Urothelium cell line (cell line): Measurements from ENCODE around the gene MCC.

ENCODE experiments used
- DNase-seq: peaks from one replicate; pipeline ENCODE4 v3.0.0; 2011; ENCODE audit warnings: low spot score, mixed read lengths
- FAIRE-seq: peaks from 2 replicates; lab custom pipeline; 2011; peaks lifted over from hg19 to GRCh38; lab: Jason Lieb, UNC

Gene MCC

DNA sequence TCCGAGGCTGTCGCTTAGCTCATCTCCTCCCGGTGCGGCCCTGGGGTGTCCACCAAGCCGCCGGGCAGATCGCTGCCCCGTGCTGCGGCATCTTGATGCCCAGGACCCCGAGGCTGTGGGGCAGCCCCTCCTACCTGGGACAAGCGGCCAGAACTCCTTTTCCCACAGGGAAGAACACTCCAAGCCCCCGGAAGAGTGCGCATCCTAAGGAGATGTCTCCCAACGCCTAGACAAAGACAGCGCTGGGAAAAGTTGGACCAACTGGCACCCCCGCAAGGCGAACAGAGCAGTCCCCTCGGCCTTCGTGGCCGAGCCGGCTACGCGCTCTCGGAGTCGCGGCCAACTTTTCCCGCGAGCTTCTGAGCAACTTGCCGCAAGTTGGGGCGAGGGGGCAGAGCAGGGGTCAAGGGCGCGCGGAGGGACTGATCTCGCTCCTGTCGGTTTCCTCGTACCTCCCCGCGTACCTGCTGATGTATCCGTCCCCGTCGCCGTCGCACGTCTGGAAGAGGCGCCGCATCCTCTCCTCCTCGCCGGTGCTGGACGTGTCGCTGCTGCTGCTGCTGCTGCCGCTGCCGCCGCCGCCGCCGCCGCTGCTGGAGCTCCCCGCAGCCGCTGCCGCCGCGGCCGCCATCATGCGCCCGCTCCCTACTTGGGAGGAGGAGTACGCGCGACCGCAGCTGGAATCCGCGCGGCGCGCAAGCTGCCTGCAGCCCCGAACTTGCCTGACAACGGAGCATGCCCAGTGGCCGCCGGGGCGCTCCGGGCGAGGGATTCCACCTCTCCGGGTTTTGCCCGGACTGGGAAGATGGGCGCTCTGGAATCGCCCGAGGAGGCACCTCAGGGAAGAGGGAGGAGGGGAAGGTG lies at the start of gene MCC:
TSS of gene MCC (minus strand) at position 673 of the 864 bp plus-strand sequence.
- peak; percentile 84 for DNase-seq
- peak; percentile 82 for FAIRE-seq

DNA sequence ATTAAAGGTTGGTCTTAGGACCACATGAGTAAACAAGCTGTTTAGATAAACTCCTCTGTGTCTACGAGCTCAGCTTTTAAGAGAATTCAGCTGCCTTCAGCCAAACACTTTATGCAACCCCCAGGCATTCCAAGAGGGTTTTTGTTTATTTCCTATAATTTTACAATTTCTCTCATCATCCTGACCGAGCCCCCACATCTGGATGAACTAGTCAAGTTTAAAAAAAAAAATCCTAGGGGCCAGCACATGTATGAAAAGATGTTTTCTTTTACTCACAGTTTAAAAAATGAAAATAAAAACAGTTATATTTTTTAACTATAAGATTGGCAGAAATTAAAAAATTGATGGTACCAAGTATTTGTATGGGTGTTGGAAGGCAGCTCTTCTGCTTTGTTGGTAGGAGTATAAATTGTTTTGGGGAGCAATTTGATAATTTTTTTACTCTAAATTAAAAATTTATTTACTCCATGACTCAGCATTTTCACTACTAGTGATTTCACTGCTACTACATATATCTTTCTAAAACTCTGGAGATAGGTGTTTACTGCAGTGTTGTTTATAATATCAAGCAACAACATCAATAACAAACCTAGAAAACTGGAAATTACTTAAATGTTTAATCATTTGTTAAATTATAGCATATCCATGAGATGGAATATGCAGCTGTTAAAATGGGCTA lies 43.4 kb upstream of the MCC start:
- no peak for FAIRE-seq
- no peak for DNase-seq

DNA sequence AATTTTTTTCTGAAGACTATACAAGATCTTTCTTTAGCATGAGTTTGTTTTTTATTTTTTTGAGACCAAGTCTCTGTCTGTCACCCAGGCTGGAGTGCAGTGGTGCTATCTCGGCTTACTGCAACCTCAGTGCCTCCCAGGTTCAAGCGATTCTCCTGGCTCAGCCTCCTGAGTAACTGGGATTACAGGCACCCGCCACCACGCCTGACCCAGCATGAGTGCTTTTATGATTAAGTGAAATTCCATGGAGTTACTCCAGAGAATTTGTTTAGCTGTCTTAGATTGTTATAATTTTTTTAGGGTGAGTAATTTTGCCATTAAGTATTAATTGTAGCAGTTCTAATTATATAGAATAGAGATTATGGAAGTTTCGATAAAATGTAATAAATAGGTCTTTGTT lies 39.5 kb upstream of the MCC start:
- FAIRE-seq (no peak), DNase-seq (no peak)

- FAIRE-seq (no peak), DNase-seq (no peak)
These were observed 38.2 kb upstream of the MCC start for GRCh38 chr5:113526421-113526820.

- FAIRE-seq (no peak), DNase-seq (no peak)
These were observed 36.7 kb upstream of the MCC start for GRCh38 chr5:113524927-113525326.

DNA sequence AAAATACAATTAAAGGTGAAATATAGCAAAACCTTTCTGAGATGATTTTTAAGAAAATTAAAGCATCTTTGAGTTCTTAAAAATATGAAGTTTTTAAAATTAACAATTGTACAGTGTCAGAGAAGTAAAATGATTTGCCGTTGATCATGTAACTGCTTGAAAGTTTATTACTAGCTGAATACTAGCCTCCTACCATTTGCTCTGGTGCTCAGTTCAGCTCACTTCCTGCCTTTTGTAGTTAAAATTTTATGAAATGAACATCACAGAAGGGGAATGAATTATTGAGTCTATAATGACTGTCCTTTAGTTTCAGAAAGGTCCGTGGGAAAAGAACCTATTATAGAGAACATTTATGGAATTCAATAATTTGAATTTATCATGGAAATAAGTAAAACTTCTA lies 34.9 kb upstream of the MCC start:
- DNase-seq = no peak
- FAIRE-seq = no peak

- no peak for FAIRE-seq
- no peak for DNase-seq
These were observed 32.6 kb upstream of the MCC start for GRCh38 chr5:113520899-113521298.

DNA sequence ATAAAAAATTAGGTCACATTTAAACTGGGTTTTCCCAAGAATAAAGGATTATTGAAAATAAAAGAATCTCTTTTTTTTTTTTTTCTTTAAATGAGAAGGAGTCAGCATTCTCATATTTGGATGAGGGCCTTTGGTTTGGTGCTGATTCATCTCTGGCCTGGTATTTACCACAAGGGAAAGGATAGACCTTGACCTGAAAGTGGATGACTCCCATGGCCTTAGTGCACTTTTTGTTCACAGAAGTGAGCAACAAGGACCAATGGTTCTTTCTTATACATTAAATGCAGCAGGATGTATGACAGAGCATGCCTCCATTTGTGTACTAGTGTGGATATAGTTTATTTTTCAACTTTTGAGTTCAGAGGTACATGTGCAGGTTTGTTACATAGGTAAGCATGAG lies 32.2 kb upstream of the MCC start:
- DNase-seq (no peak), FAIRE-seq (no peak)

- no peak for DNase-seq
- FAIRE-seq = no peak
These were observed 31.2 kb upstream of the MCC start for GRCh38 chr5:113519412-113519811.

- no peak for DNase-seq
- FAIRE-seq = no peak
These were observed 30.6 kb upstream of the MCC start for GRCh38 chr5:113518884-113519283.

DNA sequence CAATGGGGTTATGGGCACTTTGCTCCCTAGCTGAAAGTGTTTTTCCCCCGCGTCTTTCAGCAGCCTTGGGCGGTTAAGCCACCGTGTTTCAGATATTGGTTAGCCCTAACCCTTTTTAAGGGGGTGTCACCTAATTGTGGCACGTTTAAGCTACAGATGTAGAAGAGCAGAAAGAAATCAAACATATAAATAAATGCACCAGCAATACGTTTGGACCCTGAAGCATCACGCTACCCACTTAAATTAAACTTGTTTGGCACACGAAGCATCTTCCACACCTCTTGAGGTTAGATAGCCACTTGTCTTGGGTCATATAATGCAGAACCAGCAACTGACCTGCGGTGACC lies 26.0 kb upstream of the MCC start:
- FAIRE-seq = no peak
- no peak for DNase-seq

- FAIRE-seq = peak; percentile 79
These were observed 25.4 kb upstream of the MCC start, which contains the start of gene YTHDC2 for GRCh38 chr5:113513384-113514288. Gene YTHDC2, plus strand, starts transcription at chr5:113513694. Its CDS starts 202 bp downstream, at chr5:113513896.

DNA sequence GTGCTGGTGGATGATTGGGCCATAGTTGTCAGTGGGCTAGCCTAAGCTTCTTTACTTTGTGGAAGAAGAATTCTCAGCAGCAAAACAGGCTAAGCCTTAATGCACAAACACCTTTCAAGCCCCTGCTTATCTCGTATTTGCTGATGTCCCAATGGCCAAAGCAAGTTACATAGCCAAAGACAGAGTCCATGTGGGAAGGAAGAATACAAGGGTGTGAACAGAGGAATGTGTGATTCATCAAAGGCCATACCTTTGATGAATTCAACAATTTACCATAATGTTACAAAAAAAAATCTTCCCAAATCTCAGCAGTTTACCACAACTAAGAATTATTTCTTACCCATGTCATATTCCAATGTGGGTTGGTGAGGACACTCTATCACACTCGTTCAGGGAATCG lies 24.1 kb upstream of the MCC start:
- DNase-seq (no peak), FAIRE-seq (no peak)

More at GRCh38 chr5:113513384-113514288, 25.4 kb upstream of the MCC start, which contains the start of gene YTHDC2:
- peak; percentile 89 for DNase-seq

DNA sequence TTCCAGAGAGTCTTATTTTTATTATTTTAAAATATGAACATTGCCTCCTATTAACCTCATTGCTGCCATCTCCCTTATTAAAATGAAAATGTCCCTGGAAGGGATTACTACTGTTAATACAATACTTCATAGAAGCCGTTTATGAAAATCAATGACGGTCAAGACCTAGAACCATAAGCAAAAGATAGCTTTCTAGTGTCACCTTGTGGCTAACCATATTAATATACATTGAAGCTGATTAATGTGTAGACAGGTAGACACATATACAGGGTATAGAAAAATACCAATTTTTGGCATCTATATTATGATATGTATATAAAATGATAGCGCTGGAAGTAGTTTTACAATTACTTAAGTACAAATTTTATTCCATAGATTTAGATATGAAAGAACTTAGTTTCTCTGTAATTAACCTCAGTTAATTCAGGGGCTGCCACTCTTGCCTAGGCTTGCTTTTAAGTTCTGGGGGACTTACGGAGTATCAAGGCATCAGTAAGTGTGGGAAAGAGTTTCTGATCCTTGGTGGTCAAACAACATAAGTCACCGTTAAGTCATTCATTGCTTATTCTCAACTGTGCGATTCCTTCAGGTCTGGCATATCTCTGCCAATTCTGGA lies 22.7 kb upstream of the MCC start:
- FAIRE-seq (no peak), DNase-seq (no peak)

- DNase-seq = no peak
- FAIRE-seq = no peak
These were observed 20.5 kb upstream of the MCC start for GRCh38 chr5:113508756-113509155.

GRCh38 chr5:113507601-113508000 lies 19.3 kb upstream of the MCC start:
- DNase-seq = no peak
- no peak for FAIRE-seq

- DNase-seq (no peak), FAIRE-seq (no peak)
These were observed 16.9 kb upstream of the MCC start for GRCh38 chr5:113505181-113505580.

GRCh38 chr5:113503146-113503545 lies 14.9 kb upstream of the MCC start:
- DNase-seq (no peak), FAIRE-seq (no peak)

DNA sequence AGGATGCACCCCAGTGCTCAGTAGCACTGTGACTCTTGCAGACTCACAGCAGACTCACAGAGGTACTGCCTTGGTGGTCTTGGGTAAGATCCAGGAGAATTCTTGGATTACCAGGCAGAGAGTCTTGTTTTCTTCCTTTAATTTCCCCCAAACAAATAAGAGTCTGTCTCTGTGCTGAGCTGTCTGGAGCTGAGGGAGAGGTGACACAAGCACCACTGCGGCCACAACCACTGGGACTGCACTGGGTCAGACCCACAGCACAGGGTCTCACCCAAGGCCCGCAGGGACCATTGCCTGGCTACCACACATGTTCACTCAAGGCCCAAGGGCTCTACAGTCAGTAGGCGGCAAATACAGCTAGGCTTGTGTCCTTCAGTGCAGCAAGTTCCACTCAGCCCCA lies 13.8 kb upstream of the MCC start:
- FAIRE-seq (no peak), DNase-seq (no peak)

DNA sequence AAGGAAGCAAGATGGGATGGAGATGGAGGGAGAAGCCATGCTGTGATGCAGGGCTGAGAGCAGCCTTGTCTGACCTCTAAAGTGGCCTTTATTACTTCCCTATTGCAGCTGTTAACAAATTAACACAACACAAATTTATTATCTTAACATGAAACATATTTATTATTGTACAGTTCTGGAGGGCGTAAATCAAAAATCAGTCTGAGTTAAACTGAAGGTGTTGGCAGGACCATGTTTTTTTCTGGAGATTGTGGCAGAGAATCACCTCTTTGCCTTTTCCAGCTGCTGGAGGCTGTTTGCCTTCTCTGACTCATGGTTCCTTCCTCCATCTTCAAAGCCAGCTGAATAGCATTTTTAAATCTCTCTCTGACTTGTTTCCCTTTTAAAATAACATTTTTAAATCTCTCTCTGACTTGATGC lies 7.2 kb upstream of the MCC start:
- FAIRE-seq (no peak), DNase-seq (no peak)

GRCh38 chr5:113493446-113493845 lies 5.2 kb upstream of the MCC start:
- no peak for FAIRE-seq
- no peak for DNase-seq
